Progenitor cell of endocrine pancreas (in vitro differentiated cells): ENCODE data around the gene TOM1L2. TPM values are rescaled to one million over a fixed set of nuclear protein-coding genes. Genes with fewer than 3 reads are reported as not detected.

Experiments used
- DNase-seq: peaks from one replicate; pipeline ENCODE4 v3.0.0; 2021; ENCODE audit warnings: low spot score; ENCODE audit not compliant: unreplicated experiment
- H3K27ac Mint-ChIP-seq: 2 replicates; pipeline ENCODE4 v1.8.0; 2021; ENCODE audit warnings: mild to moderate bottlenecking, moderate library complexity, mixed read lengths
- H3K27me3 Mint-ChIP-seq: 2 replicates; pipeline ENCODE4 v1.8.0; 2021; ENCODE audit warnings: mixed read lengths
- H3K36me3 Mint-ChIP-seq: 2 replicates; pipeline ENCODE4 v1.8.0; 2022; ENCODE audit warnings: mixed read lengths; ENCODE audit not compliant: insufficient read depth
- H3K4me1 Mint-ChIP-seq: 2 replicates; pipeline ENCODE4 v1.8.0; 2021; ENCODE audit warnings: low read depth, mixed read lengths
- H3K4me3 Mint-ChIP-seq: 2 replicates; pipeline ENCODE4 v1.8.0; 2021; ENCODE audit warnings: low read depth, mild to moderate bottlenecking, moderate library complexity, mixed read lengths
- H3K9me3 Mint-ChIP-seq: 2 replicates; pipeline ENCODE4 v1.8.0; 2021; ENCODE audit warnings: low read depth, mixed read lengths
- CTCF ChIP-seq: fragments of 200-600 bp; sonication (generic); IDR thresholded peaks from one replicate; pipeline ENCODE4 v1.5.0; 2021; ENCODE audit warnings: antibody characterized with exemption, mild to moderate bottlenecking; ENCODE audit not compliant: unreplicated experiment
- total RNA-seq: library from RNA; stranded (reverse); gene quantifications from 2 replicates; pipeline ENCODE4 v1.2.1, GENCODE V29; 2021

The TOM1L2 gene
- total RNA-seq, 1 donor from 2014 or later: 29.4 TPM

GRCh38 chr17:17870247-17870646 lies 102.0 kb downstream of the TOM1L2 start:
- no peaks in the 10 kb centered on the region for H3K9me3 Mint-ChIP-seq
- DNase-seq: no peak
- H3K4me1 Mint-ChIP-seq: peaks cover 5% of the 10 kb centered on the region
- H3K36me3 Mint-ChIP-seq: peaks cover 1% of the 10 kb centered on the region
- no peak overlapping the region for H3K27ac Mint-ChIP-seq
- no peak for TF ChIP-seq CTCF
- no peak overlapping the region for H3K4me3 Mint-ChIP-seq
- peaks cover 4% of the 10 kb centered on the region for H3K27me3 Mint-ChIP-seq

- H3K9me3 Mint-ChIP-seq: no peaks in the 10 kb centered on the region
- no peak overlapping the region for H3K4me3 Mint-ChIP-seq
- H3K27ac Mint-ChIP-seq: peak overlapping the region; percentile 70
- DNase-seq: no peak
- peaks cover 1% of the 10 kb centered on the region for H3K36me3 Mint-ChIP-seq
- H3K4me1 Mint-ChIP-seq: peaks cover 9% of the 10 kb centered on the region
- no peak for TF ChIP-seq CTCF
- H3K27me3 Mint-ChIP-seq: peaks cover 4% of the 10 kb centered on the region
These were observed 103.3 kb downstream of the TOM1L2 start for GRCh38 chr17:17868641-17869522.

GRCh38 chr17:17866897-17867296 lies 105.3 kb downstream of the TOM1L2 start:
- Mint-ChIP-seq H3K4me3 (no peak overlapping the region), H3K9me3 (no peaks in the 10 kb centered on the region), H3K27ac (no peak overlapping the region), H3K36me3 (peaks cover 3% of the 10 kb centered on the region), H3K27me3 (peaks cover 4% of the 10 kb centered on the region), H3K4me1 (peaks cover 9% of the 10 kb centered on the region)
- TF ChIP-seq CTCF: no peak
- DNase-seq: no peak

- Mint-ChIP-seq H3K4me3 (no peak overlapping the region), H3K27ac (no peak overlapping the region), H3K27me3 (peaks cover 4% of the 10 kb centered on the region), H3K4me1 (peaks cover 9% of the 10 kb centered on the region), H3K9me3 (no peaks in the 10 kb centered on the region), H3K36me3 (peaks cover 3% of the 10 kb centered on the region)
- TF ChIP-seq CTCF: no peak
- DNase-seq: no peak
These were observed 105.8 kb downstream of the TOM1L2 start for GRCh38 chr17:17866425-17866824.

GRCh38 chr17:17865035-17865434 lies 107.2 kb downstream of the TOM1L2 start:
- DNase-seq: no peak
- Mint-ChIP-seq H3K4me3 (no peak overlapping the region), H3K9me3 (no peaks in the 10 kb centered on the region), H3K27ac (no peak overlapping the region), H3K27me3 (peaks cover 4% of the 10 kb centered on the region), H3K4me1 (peaks cover 9% of the 10 kb centered on the region), H3K36me3 (peaks cover 3% of the 10 kb centered on the region)
- no peak for TF ChIP-seq CTCF
